Muscle layer of colon (tissue), 2 donors: Measurements from ENCODE around the gene CCDC188.

Experiments
- H3K27ac ChIP-seq: one replicate; pipeline ENCODE4 v1.7.0; 2013; ENCODE audit warnings: low read depth, mild to moderate bottlenecking, low read length, moderate library complexity
- H3K27me3 ChIP-seq, 2 donors: one replicate each; pipeline ENCODE4 v1.7.0; 2013; ENCODE audit warnings: low read length in 2 of 2, mild to moderate bottlenecking in 2 of 2; ENCODE audit not compliant: insufficient read depth in 2 of 2, control insufficient read depth in 1 of 2
- H3K36me3 ChIP-seq: one replicate; pipeline ENCODE4 v1.7.0; 2013; ENCODE audit warnings: mild to moderate bottlenecking, low read length; ENCODE audit not compliant: insufficient read depth
- H3K4me1 ChIP-seq: one replicate; pipeline ENCODE4 v1.7.0; 2013; ENCODE audit warnings: mild to moderate bottlenecking, low read length; ENCODE audit not compliant: insufficient read depth
- H3K4me3 ChIP-seq, 2 donors: one replicate each; pipeline ENCODE4 v1.7.0; 2013; ENCODE audit warnings: low read length in 2 of 2, low read depth in 1 of 2, mild to moderate bottlenecking in 1 of 2, moderate library complexity in 1 of 2
- H3K9ac ChIP-seq: one replicate; pipeline ENCODE4 v1.7.0; 2013; ENCODE audit warnings: low read length
- H3K9me3 ChIP-seq: one replicate; pipeline ENCODE4 v1.7.0; 2013; ENCODE audit warnings: mild to moderate bottlenecking, low read length
- donor health status: abdominal sarcoma.
- donor health status: Adenocarcinoma of cecum.

The CCDC188 gene

GRCh38 chr22:20192293-20192971, 41.6 kb upstream of the CCDC188 start:
- Histone ChIP-seq H3K9ac (no peak overlapping the region), H3K4me1 (no peaks in the 10 kb centered on the region), H3K27me3 (no peaks in the 10 kb centered on the region), H3K36me3 (no peaks in the 10 kb centered on the region), H3K27ac (no peak overlapping the region), H3K4me3 (no peak overlapping the region), H3K9me3 (no peaks in the 10 kb centered on the region)

DNA sequence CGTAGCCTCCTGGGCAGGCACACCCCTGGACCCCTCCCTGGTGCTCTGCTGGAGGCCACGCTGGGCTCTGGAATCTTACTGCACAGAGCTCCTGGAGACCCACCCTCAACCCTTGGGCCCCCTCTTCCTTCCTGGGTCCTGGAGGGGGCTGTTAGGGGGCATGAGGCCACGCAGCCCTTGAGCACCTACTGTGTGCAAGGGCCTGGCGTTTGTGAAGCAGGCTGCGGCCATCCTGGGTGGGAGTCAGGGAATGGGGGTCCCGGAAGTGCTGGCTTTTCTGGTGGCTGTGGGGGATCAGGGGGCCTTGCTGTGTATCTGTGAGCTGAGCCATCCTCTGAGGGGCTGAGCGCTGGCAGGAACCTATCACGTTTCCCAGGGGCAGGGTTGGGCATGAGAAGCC, 40.9 kb upstream of the CCDC188 start:
- no peaks in the 10 kb centered on the region for H3K27me3 ChIP-seq
- H3K9ac ChIP-seq = no peak overlapping the region
- H3K4me1 ChIP-seq = no peaks in the 10 kb centered on the region
- no peak overlapping the region for H3K27ac ChIP-seq
- no peaks in the 10 kb centered on the region for H3K36me3 ChIP-seq
- no peaks in the 10 kb centered on the region for H3K9me3 ChIP-seq
- H3K4me3 ChIP-seq = no peak overlapping the region

DNA sequence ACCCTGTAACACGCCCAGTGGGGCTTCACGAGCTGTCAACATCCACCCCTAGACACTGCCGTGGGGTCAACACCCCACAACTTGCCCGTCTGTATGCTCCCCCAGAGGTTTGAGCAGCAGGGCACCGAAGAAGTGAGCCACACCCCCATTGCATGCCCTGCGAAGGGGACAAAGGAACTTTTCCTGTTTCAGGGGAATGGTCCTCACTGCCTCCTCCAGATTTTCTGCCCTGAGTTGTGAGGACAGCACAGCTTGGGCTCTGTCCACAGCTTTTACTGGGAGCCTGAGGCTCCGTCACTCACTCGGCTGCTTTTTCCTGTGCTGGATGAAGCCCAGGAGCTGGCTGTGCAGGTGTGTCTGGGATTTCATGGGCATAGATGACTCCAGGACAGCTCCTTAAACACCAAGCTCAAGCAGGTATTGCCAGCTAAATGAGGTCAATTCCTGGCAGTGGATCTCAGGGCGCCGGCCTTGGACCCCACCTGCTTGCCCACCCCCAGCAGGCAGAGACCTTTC, 40.2 kb upstream of the CCDC188 start:
- no peak overlapping the region for H3K27ac ChIP-seq
- no peaks in the 10 kb centered on the region for H3K9me3 ChIP-seq
- no peaks in the 10 kb centered on the region for H3K4me1 ChIP-seq

DNA sequence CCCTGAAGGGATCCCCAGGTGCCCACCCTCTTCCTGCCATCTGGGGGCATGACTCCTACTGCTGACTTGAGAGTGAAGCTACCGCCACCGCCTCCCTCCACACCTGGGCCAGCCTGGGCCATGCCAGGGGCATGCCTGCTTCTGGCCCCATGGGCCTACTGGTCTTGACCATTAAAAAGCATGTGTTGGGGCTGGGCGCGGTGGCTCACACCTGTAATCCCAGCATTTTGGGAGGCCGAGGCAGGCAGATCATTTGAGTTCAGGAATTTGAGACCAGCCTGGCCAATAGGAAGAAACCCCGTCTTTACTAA, 37.7 kb upstream of the CCDC188 start:
- Histone ChIP-seq H3K27me3 (peaks cover 0 to 5% of the 10 kb centered on the region in 2 donors), H3K4me3 (no peak overlapping the region), H3K27ac (no peak overlapping the region), H3K9me3 (no peaks in the 10 kb centered on the region), H3K9ac (no peak overlapping the region), H3K36me3 (no peaks in the 10 kb centered on the region), H3K4me1 (no peaks in the 10 kb centered on the region)

More for the DNA sequence above, 40.2 kb upstream of the CCDC188 start:
- no peaks in the 10 kb centered on the region for H3K27me3 ChIP-seq
- H3K9ac ChIP-seq = no peak overlapping the region
- H3K4me3 ChIP-seq = no peak overlapping the region
- H3K36me3 ChIP-seq = no peaks in the 10 kb centered on the region

DNA sequence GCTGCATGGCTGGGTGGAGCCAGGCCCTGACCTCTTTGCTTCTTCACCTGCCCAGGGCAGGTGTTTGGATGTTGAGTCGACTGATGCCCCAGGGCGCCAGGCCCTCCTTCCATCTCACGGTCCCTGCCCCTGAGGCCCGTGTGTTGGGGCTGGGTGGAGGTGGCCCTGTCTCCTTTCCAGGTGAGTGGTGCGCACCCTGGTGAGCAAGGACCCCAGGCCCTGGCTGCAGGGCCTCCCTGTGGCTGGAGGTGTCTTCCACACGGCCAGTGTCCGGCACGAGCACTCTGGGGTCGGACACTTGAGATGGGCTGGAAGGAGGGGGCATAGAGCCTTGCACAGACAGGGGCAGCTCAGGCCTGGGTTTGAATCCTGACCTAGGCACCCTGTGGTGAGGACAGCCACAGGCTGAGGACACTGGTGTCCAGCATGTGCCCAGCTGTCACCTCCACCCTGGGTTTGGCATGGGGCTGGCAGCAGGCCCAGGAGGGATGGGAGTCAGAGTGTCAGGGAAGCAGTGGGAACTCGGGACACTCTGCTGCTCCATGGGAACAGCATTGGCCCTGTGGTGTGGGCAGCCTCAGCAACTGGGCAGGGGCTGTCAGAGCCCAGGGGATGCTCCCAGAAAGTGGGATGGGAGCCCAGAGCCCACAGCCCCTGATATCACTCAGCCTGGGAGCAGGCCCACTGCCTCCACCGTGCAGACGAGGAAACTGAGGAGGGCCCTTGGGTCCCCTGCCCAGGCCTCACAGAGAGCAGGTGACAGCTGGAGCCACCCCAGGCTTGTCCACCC, 37.1 kb upstream of the CCDC188 start:
- H3K4me3 ChIP-seq = no peak overlapping the region
- no peak overlapping the region for H3K27ac ChIP-seq
- H3K27me3 ChIP-seq = peaks cover 0 to 5% of the 10 kb centered on the region in 2 donors
- H3K9ac ChIP-seq = no peak overlapping the region
- H3K9me3 ChIP-seq = no peaks in the 10 kb centered on the region
- H3K36me3 ChIP-seq = no peaks in the 10 kb centered on the region
- H3K4me1 ChIP-seq = no peaks in the 10 kb centered on the region

GRCh38 chr22:20186871-20187546, 36.2 kb upstream of the CCDC188 start:
- Histone ChIP-seq H3K27ac (no peak overlapping the region), H3K9me3 (no peaks in the 10 kb centered on the region), H3K4me1 (no peaks in the 10 kb centered on the region), H3K27me3 (peaks cover 0 to 5% of the 10 kb centered on the region in 2 donors), H3K4me3 (no peak overlapping the region), H3K36me3 (no peaks in the 10 kb centered on the region), H3K9ac (no peak overlapping the region)

DNA sequence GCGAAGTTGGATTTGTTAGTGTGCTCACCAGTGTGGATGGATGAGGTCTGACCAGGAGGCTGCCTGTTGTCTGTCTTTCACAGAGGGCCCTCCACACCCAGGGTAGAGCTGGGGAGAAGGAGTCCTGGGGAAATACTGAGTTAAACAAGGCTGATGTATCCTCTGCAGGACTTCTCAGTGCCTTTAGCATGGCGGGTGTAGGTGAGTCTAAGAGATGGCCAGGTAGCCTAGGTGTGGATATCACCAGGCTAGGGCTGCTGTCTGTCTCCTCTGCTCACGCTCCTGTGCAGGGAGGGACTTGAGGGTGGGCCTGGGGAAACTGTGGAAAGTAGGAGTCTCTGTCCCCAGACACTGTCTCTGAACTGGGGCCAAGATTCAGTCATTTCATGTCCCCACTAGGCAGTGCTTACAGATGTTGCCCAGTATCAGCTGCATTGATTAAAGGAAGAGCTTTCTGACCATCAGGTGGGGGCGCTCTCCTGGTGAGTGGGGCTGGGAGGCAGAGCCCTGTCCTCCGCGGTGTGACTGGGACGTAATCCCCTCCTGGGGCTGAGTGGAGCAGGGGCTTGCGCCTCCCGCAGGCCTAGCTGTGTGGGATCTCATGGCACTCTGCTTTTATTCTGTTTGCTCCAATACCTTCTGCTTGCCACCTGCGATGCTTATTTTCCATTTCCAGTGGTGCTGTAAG, 35.5 kb upstream of the CCDC188 start:
- H3K27me3 ChIP-seq = peaks cover 0 to 5% of the 10 kb centered on the region in 2 donors
- no peak overlapping the region for H3K4me3 ChIP-seq
- no peaks in the 10 kb centered on the region for H3K4me1 ChIP-seq
- H3K36me3 ChIP-seq = no peaks in the 10 kb centered on the region
- no peaks in the 10 kb centered on the region for H3K9me3 ChIP-seq
- H3K9ac ChIP-seq = no peak overlapping the region
- no peak overlapping the region for H3K27ac ChIP-seq

GRCh38 chr22:20185750-20186149, 34.9 kb upstream of the CCDC188 start:
- Histone ChIP-seq H3K9ac (no peak overlapping the region), H3K27ac (no peak overlapping the region), H3K9me3 (no peaks in the 10 kb centered on the region), H3K27me3 (peaks cover 0 to 5% of the 10 kb centered on the region in 2 donors), H3K4me1 (no peaks in the 10 kb centered on the region), H3K36me3 (no peaks in the 10 kb centered on the region), H3K4me3 (no peak overlapping the region)

DNA sequence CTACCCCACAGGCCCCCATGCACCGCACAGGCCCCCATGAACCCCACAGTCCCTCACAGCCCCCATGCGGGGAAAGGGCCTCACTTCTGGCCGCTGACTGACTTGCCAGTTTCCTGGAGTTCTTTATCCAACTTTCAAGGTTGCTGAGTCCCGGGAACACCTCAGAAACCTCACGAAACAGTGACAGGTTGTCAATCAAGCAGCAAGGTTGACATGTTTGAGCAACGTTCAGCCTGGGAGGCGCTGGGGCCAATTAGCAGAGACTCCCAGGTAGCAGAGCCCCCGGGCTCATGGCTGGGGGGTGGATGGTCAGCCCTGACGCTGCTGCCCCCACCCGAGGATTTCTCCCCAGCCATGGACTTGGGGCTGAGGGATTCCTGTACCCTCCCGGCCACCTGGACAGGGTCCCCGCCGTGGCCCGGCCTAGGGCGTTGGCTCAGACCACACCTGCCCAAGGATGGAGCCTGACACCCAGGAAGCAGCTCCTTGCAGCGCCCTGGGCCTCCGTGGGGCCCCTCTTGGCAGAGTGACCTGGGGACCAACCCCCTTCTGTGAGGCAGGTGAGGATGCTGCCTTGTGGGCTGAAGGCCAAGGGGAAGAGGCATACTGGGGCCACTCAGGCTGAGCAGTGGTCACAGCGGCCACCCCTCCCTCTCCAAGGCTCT, 33.8 kb upstream of the CCDC188 start:
- no peaks in the 10 kb centered on the region for H3K36me3 ChIP-seq
- H3K9me3 ChIP-seq = no peaks in the 10 kb centered on the region
- H3K27me3 ChIP-seq = peaks cover 0 to 5% of the 10 kb centered on the region in 2 donors
- no peaks in the 10 kb centered on the region for H3K4me1 ChIP-seq
- H3K9ac ChIP-seq = no peak overlapping the region
- no peak overlapping the region for H3K4me3 ChIP-seq
- H3K27ac ChIP-seq = no peak overlapping the region

- Histone ChIP-seq H3K4me3 (no peak overlapping the region), H3K9ac (no peak overlapping the region), H3K4me1 (no peaks in the 10 kb centered on the region), H3K9me3 (no peaks in the 10 kb centered on the region), H3K36me3 (no peaks in the 10 kb centered on the region), H3K27me3 (peaks cover 0 to 5% of the 10 kb centered on the region in 2 donors), H3K27ac (no peak overlapping the region)
Measured at GRCh38 chr22:20183823-20184222, 33.0 kb upstream of the CCDC188 start.

- Histone ChIP-seq H3K4me3 (no peak overlapping the region), H3K36me3 (no peaks in the 10 kb centered on the region), H3K9me3 (no peaks in the 10 kb centered on the region), H3K27me3 (peaks cover 0 to 5% of the 10 kb centered on the region in 2 donors), H3K4me1 (no peaks in the 10 kb centered on the region), H3K9ac (no peak overlapping the region), H3K27ac (no peak overlapping the region)
Measured at GRCh38 chr22:20183101-20183500, 32.2 kb upstream of the CCDC188 start.
